Panc1 (cell line): ENCODE results near the gene SLC25A29. TPM values are rescaled to one million over a fixed set of nuclear protein-coding genes. Genes with fewer than 3 reads are reported as not detected.
A peak's percentile ranks its signal among the peaks of the same experiment; 100 is the strongest.

Experiments used
- ATAC-seq: fragments of 200-7000 bp; cut with Tn5 transposase; 2 replicates; pipeline ENCODE4 v1.9.1; 2020; ENCODE audit warnings: mild to moderate bottlenecking, moderate library complexity
- BruUV-seq: library from RNA; stranded (reverse); fragments of 400-500 nt; replicated peaks from 2 replicates; lab custom pipeline; 2021; lab: Mats Ljungman, UMichigan
- CTCF ChIA-PET: fragments of 300-600 bp; sonication (Branson Sonifier 250); formaldehyde crosslinking; loops from one replicate; lab custom pipeline; 2022; ENCODE audit warnings: antibody characterized with exemption; lab: Charles Lee
- POLR2A ChIA-PET: fragments of 300-600 bp; sonication (Branson Sonifier 250); formaldehyde crosslinking; loops from one replicate; lab custom pipeline; 2022; ENCODE audit warnings: antibody characterized with exemption; lab: Charles Lee
- DNase-seq: peaks from one replicate; pipeline ENCODE4 v3.0.0-alpha.2; 2010; ENCODE audit warnings: low read depth, low spot score
- H3K27ac ChIP-seq: 2 replicates; pipeline ENCODE4 v1.5.1; 2011; ENCODE audit warnings: mild to moderate bottlenecking, low read length, inconsistent platforms
- H3K27me3 ChIP-seq: fragments of 200-500 bp; sonication (Bioruptor generic); 2 replicates; pipeline ENCODE4 v1.6.0; 2014; ENCODE audit warnings: low read length, inconsistent platforms; ENCODE audit not compliant: control insufficient read depth, insufficient read depth
- H3K36me3 ChIP-seq: fragments of 200-500 bp; sonication (Bioruptor generic); 2 replicates; pipeline ENCODE4 v1.5.1; 2014; ENCODE audit warnings: inconsistent platforms, mild to moderate bottlenecking, low read length, moderate library complexity; ENCODE audit not compliant: control insufficient read depth, insufficient read depth
- H3K4me1 ChIP-seq: 2 replicates; pipeline ENCODE4 v1.5.1; 2011; ENCODE audit warnings: inconsistent platforms, mild to moderate bottlenecking, low read length, moderate library complexity; ENCODE audit not compliant: control insufficient read depth, insufficient read depth
- H3K4me3 ChIP-seq, 2 experiments: 2 replicates each; pipeline ENCODE4 v1.5.1; 2011 to 2012; ENCODE audit warnings: low read depth in 2 of 2, low read length in 2 of 2, mild to moderate bottlenecking in 2 of 2, inconsistent platforms in 1 of 2, moderate library complexity in 1 of 2
- H3K9me3 ChIP-seq: fragments of 200-500 bp; sonication (Bioruptor generic); 2 replicates; pipeline ENCODE4 v1.5.1; 2014; ENCODE audit warnings: low read depth, mild to moderate bottlenecking, inconsistent platforms, low read length, moderate library complexity; ENCODE audit not compliant: control insufficient read depth, insufficient read depth
- POLR2AphosphoS5 ChIP-seq: IDR thresholded peaks from 2 replicates; pipeline ENCODE4 v1.6.1; 2012; ENCODE audit warnings: mild to moderate bottlenecking, low read depth, low read length, moderate library complexity
- REST ChIP-seq, 2 experiments: IDR thresholded peaks; 2 replicates each; pipeline ENCODE4 v1.6.1; 2011 to 2012; ENCODE audit warnings: low read depth in 2 of 2, control low read depth in 1 of 2, low read length in 1 of 2, mild to moderate bottlenecking in 1 of 2, moderate library complexity in 1 of 2; ENCODE audit not compliant: insufficient read depth in 1 of 2
- SIN3A ChIP-seq: IDR thresholded peaks from 2 replicates; pipeline ENCODE4 v1.6.1; 2012; ENCODE audit warnings: low read depth, mild to moderate bottlenecking, low read length, moderate library complexity, borderline replicate concordance; ENCODE audit not compliant: insufficient read depth
- TCF7L2 ChIP-seq: IDR thresholded peaks from 2 replicates; pipeline ENCODE4 v1.6.1; 2011; ENCODE audit warnings: mild to moderate bottlenecking, low read depth, low read length, inconsistent platforms
- in situ Hi-C: cut with HindIII; loops from 2 replicates; pipeline ENCODE4 v1.10.0; 2016; ENCODE audit warnings: low sequenced_read_pairs, low pct_unique_long_range_greater_than_20kb
- intact Hi-C: fragments of 100-400 bp; cut with micrococcal nuclease; formaldehyde crosslinking; loops from one replicate; pipeline ENCODE4 v1.10.0; 2022; ENCODE audit not compliant: unreplicated experiment
- total RNA-seq: library from RNA; stranded (reverse); gene quantifications from one replicate; pipeline ENCODE4 v1.2.1, GENCODE V29; 2021; ENCODE audit not compliant: unreplicated experiment
- TF ChIP-seq, protein P1 (sequence below): fragments of 450-650 bp; IDR thresholded peaks from 2 replicates; pipeline ENCODE4 v1.5.1; 2017; ENCODE audit warnings: mild to moderate bottlenecking

Gene SLC25A29
- total RNA-seq, 1 experiment from 2014 or later: 33.6 TPM

DNA sequence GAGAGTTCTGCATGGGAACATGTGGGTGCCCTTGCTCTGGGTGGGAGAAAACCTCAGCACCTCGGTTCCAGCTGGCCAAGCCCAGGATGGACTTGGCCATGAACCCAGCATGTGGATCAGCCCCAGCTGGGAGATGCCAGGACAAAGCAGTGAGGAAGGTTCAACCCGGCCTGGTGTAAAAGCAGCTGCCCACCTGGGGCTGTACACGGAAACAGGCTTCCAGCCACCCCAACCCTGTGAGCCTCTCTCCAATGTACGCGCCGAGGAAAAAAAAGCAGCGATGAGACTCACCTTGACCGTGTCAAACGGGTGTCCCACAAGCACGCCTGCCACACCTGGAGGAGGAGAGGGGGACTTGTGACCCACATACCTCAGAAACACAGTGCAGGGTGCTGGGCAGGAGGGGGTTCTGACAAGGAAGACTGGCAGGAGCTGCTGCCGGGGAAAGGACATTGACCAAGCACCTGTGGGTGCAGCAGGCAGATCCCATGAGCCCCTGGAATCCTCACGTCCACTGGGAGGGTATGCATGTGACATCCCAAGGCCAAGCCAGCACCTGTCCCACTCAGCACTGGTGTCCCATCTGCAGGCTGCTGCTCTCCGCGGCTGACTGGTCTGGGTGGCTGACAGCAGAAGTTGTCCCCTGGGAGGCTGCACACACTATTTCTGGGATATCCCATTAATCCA lies 7.5 kb downstream of the SLC25A29 start:
- ATAC-seq: no peak
- no TSS peak for BruUV-seq

DNA sequence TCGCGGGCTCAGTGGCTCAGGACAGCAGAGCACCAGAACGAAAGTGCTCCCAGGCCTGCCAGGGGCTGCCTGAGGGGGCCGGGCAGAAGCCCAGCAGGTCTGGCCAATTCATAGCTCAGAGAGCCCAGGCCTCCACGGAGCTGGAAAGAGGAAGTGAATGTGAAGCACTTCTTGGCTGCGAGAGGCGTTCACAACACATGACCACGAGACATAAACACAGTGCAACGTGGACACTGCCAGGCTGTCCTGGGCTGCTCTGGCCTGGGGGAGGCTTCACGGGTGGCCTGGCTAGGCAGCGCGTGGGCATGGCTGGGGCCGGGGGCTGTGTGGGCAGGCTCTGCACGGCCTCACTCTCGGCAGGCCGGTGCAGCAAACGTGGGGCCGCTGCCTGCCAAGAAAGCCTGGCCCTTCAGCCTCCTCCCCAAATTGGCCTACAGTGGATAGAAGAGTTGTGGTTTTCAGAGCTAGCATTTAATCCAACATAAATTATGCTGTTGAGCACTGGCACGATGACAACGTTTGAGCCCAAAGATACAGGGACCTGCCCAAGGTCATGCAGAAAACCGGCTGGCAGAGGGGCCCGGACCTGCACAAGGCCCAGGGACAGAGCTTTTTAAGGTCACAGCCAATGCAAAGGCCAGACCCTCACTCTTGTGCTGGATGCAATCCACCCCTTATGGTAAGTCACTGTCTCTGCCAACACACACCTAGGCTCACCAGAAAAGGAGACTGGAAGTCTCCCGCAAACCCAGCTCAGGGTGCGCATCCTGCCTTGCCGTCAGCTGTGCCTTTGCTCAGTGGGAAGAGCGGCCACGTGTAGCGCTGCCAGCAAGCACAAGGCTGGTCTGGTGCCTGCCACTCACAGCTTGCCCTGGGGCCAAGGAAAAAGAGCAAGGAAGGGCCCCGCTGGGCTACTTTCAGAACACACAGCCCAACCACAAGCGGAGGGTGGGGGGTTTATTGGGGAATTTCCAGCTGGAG lies 8.6 kb downstream of the SLC25A29 start:
- intact Hi-C loops (no loop called here), in situ Hi-C loops (no loop called here)
- Histone ChIP-seq H3K4me3 (no peak overlapping the region), H3K4me1 (no peaks in the 10 kb centered on the region), H3K36me3 (no peaks in the 10 kb centered on the region), H3K9me3 (no peaks in the 10 kb centered on the region), H3K27me3 (no peaks in the 10 kb centered on the region), H3K27ac (no peak overlapping the region)
- no TSS peak for BruUV-seq
- DNase-seq (no peak), ATAC-seq (peak; percentile 35; the same call in 1 of the 2 replicates)
- CTCF ChIA-PET: no interaction called here
- POLR2A ChIA-PET: no interaction called here
- TF ChIP-seq POLR2AphosphoS5 (no peak), TCF7L2 (no peak), SIN3A (no peak)
- TF ChIP-seq, protein P1, sequence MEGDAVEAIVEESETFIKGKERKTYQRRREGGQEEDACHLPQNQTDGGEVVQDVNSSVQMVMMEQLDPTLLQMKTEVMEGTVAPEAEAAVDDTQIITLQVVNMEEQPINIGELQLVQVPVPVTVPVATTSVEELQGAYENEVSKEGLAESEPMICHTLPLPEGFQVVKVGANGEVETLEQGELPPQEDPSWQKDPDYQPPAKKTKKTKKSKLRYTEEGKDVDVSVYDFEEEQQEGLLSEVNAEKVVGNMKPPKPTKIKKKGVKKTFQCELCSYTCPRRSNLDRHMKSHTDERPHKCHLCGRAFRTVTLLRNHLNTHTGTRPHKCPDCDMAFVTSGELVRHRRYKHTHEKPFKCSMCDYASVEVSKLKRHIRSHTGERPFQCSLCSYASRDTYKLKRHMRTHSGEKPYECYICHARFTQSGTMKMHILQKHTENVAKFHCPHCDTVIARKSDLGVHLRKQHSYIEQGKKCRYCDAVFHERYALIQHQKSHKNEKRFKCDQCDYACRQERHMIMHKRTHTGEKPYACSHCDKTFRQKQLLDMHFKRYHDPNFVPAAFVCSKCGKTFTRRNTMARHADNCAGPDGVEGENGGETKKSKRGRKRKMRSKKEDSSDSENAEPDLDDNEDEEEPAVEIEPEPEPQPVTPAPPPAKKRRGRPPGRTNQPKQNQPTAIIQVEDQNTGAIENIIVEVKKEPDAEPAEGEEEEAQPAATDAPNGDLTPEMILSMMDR: no peak

More for the DNA sequence above, 7.5 kb downstream of the SLC25A29 start:
- ChIA-PET CTCF (no interaction called here), POLR2A (no interaction called here)
- Histone ChIP-seq H3K4me3 (no peak overlapping the region), H3K9me3 (no peaks in the 10 kb centered on the region), H3K36me3 (no peaks in the 10 kb centered on the region), H3K4me1 (no peaks in the 10 kb centered on the region), H3K27ac (no peak overlapping the region), H3K27me3 (no peaks in the 10 kb centered on the region)
- DNase-seq: no peak
- intact Hi-C loops: no loop called here
- in situ Hi-C loops: no loop called here
- TF ChIP-seq, protein P1: no peak
- TF ChIP-seq REST (IDR thresholded peaks at IDR 0.05; ENCODE audit: insufficient read depth in 1 of 2, low read depth in 2 of 2, low read length in 1 of 2) (no peak), TCF7L2 (no peak), POLR2AphosphoS5 (no peak), SIN3A (no peak)
